ENCODE measurements around the gene NME1.
A peak's percentile ranks its signal among the peaks of the same experiment; 100 is the strongest.
"Not testable (repeated sequence)": the region's sequence is repeated elsewhere in the genome, so short reads cannot be mapped to it uniquely, and the experiment has no call there.

Gene NME1

DNA sequence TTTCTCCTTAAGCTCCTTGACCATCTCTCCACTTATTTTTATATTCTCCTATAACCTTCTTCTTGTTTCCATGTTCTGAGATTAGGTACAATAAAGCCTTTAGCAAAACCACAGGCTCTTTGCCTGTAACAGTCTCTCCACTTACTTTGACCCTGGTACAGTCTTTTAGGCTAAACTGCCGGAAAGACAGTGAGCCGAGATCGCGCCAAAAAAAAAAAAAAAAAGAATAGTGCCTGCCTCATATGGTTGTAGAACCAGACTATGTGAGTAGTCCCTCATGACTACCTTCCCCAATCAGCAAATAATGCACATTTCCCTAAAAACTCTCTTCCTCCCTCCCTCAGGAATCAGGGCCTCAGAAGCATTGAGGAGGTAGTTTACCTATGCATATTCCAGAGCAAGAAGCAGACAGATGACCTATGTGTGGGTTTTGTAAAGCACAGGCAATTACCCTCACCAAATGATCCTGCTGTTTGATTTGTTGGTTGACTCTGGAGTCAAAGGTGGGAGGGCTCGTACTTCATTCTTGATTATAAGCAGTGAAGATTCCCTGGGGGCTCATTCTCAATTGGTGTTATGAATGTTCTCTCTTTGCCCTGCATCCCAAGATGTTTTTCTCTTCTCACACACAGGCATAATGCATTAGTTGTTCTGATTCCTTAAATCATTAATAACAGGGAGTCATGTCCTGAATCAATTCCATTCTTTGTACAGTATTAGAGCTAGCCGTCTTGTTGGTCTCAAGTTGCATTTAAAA lies 8.9 kb upstream of the NME1 start:
- no peak for DNase-seq (ENCODE audit: low spot score)

DNA sequence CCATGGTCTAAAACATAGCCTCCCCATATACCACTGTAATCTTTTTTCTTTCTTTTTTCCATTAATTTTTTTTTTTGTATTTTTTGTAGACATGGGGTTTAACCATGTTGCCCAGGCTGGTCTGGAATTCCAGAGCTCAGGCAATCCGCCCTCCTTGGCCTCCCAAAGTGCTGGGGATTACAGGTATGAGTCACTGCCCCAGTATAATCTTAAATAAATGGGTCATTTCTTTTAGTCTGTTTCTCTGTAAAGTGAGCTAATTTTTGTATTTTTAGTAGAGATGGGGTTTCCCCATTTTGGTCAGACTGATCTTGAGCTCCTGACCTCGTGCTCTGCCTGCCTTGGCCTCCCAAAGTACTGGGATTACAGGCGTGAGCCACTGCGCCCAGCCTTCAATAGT lies 5.7 kb upstream of the NME1 start:
- DNase-seq (ENCODE audit: low spot score), result no peak

DNA sequence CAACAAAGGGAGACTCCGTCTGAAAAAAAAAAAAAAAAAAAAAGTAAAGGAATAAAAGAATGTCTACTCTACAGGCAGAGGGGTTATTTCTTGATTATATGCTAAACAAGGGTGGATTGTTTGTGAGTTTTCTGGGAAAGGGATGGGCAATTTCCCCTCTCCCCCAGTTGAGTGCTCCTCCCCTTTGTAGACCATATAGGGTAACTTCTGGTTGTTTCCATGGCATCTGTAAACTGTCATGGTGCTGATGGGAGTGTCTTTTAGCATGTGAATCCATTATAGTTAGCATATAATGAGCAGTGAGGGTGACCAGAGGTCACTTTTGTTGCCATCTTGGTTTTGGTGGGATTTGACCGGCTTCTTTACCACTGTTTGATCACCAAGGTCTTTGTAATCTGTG lies 4.2 kb upstream of the NME1 start:
- DNase-seq (ENCODE audit: low spot score), result no peak

DNA sequence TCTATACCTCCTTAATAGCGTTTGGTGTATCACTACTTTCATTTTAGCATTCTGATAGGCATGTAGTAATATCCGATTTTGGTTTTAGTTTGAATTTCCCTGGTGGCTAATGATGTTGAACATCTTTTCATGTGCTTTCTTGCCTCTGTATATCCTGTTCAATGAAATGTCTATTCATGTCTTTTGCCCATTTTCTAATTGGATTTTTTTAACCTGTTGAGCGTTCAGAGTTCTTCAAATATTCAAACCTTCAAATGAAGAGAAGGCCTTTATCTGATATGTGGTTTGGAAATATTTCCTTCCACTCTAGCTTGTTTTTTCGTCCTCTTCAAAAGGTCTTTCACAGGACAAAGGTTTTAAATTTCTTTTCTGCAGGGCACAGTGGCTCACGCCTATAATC lies 2.4 kb upstream of the NME1 start:
- no peak for DNase-seq (ENCODE audit: low spot score)

DNA sequence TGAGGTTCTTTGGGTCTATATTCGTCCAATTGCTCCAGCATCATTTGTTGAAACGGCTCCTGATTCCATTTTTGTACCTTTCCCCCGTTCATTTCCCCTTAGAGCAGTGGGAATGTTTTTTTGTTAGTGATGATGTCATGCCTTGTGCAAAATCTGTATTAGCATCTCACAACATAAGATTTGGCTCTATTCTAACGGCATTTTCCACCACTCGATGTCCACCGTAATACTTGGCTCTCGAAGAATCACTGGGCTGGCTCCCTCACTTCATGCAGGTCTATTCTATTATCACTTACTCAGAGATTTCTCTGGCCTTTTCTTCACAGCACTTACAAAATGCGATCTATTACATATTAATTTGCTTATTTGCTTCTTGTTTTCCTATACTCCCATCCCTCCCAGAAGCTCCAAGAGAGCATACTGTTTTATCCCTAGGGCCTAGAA lies 571 bp upstream of the NME1 start:
- peak; percentile 67 for DNase-seq (ENCODE audit: low spot score)

DNA sequence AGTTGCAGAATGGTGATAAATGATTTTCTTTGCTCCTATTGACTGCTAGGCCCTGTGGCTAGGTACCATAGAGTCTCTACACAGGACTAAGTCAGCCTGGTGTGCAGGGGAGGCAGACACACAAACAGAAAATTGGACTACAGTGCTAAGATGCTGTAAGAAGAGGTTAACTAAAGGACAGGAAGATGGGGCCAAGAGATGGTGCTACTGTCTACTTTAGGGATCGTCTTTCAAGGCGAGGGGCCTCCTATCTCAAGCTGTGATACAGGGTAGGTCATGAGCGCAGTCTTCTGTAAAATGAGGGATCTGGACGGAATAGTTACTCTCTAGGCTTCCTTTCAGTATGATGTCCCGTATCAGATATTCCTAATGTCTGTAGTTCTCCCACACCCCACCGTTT lies 817 bp downstream of the NME1 start:
- no peak for DNase-seq (ENCODE audit: low spot score)

DNA sequence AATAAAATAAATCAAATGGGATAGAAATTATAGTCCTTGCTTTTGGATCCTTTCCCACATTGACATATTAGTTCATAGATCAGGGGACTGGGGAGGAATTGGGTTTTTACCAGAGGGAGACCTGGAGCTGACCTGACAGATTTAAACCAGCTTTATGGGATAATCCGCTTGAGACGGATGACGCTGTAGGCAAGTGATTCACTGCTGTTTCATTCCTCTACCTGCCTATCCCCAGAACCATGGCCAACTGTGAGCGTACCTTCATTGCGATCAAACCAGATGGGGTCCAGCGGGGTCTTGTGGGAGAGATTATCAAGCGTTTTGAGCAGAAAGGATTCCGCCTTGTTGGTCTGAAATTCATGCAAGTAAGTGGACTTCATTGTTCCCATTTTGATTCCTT lies 2.1 kb downstream of the NME1 start:
- no peak for DNase-seq (ENCODE audit: low spot score)

DNA sequence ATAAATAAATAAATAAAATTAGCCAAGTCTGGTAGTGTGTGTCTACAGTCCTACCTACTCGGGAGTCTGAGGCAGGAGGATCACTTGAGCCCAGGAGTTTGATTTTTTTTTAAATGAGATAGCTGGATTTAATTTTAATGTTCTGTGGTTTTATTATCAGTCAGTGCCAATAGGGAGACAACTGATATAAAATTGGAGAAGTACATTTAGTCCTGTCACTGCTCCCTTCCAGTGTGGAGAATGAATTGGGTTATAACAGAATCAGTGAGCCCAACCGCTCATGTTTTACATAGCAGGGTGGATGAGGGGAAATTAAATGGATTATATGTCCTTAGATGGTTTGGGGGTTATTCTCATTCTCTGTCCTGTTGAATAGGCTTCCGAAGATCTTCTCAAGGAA lies 6.2 kb downstream of the NME1 start:
- no peak for DNase-seq (ENCODE audit: low spot score)

DNA sequence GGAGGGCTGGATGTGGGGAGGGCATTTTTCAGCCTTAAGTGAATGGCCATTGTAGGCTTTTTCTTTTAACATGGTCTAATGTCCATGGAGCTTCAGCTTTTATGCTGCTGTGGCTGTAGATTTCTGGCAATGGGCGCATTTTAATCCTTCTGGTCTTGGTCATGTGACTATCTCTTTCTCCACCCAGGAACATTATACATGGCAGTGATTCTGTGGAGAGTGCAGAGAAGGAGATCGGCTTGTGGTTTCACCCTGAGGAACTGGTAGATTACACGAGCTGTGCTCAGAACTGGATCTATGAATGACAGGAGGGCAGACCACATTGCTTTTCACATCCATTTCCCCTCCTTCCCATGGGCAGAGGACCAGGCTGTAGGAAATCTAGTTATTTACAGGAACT lies 8.2 kb downstream of the NME1 start:
- DNase-seq (ENCODE audit: low spot score), result no peak

DNA sequence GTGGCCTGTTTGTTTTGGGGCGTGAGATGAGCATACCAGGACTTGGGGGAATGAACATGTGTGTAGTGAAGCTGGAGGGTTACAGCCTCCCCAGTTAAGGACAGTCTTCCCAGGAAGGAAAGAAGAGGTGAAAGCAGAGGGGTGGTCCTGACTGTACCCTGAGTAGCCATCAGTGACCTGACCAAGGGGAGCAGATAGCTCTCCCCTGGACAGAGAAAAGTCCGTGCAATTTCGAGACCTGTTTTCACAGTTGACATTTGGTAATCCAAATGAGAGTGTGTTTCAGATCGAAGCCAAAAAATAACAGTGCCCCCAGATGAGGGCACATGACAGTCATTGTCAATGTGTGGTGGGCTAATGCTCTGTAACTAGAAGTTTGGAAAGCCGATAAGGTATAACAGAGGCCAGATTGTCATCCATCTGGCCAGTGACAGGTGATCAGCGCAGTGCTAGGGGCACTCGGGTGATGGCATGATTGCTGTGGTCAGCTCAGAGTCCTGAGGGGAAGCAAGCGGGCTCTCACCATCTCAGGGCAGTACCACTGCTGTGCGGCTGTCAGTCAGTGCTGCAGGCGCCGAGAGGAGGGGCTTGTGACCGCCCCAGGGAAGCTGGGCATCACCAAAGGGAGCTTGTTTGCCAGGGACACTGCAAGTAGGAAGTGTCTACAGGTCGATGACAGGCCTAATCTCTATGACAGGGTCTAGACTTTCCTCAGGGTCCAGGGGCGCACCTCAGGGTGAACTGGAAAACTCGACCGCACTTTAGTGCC lies 11.7 kb downstream of the NME1 start:
- no peak for DNase-seq (ENCODE audit: low spot score)

DNA sequence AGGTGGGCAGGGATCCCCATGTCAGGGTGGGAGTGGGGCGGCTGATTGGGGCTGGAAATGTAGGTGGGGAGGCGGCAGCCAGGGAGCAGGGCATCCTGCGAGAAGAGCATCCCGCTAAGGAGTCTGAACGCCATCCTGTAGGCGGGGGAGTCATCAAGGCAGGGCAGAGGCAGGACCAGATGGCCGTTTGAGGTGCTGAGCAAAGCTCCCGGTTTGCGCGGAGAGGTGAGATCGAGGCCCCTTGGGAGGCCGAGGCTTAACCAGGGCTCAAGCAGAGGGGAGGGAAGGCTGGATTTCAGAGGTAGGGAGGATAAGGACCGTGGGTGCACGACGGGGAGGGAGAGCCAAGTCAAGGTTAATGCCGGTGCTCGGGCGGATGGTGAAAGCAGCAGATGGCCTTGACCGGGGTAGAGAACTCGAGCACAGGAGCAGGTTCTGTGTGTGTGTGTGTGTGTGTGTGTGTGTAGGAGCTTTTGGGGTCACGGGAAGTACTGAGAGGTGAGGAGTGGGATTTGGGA lies 12.4 kb downstream of the NME1 start:
- no peak for DNase-seq (ENCODE audit: low spot score)

DNA sequence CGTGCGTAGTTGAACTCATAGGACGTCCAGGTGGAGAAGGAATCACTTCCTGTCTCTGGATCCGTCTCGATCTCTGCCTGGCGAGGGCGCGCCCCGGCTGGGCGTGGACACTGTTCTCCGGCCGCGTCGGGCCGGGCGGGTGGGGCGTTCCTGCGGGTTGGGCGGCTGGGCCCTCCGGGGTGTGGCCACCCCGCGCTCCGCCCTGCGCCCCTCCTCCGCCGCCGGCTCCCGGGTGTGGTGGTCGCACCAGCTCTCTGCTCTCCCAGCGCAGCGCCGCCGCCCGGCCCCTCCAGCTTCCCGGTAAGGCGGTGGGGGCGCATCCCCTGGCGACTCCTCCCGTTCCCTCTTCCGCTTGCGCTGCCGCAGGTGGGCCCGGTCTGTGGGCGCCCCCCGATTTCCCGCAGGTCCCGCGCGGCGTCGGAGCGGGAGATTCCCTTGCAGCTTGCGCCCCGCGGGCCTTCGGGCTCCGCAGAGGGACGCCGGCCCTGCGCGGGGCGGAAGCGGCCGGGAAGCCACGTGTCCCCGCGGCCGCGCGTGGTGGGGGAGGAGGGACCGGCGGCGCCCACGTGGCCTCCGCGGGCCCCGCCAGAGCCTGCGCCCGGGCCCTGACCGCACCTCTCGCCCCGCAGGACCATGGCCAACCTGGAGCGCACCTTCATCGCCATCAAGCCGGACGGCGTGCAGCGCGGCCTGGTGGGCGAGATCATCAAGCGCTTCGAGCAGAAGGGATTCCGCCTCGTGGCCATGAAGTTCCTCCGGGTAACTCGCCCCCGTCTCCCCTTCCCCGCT lies 13.0 kb downstream of the NME1 start, which contains the start of gene NME2:
NME2 (plus strand) TSS at position 214 of the 789 bp plus-strand sequence; CDS start at position 634, 420 bp downstream.
- peak; percentile 93 for DNase-seq (ENCODE audit: low spot score)

DNA sequence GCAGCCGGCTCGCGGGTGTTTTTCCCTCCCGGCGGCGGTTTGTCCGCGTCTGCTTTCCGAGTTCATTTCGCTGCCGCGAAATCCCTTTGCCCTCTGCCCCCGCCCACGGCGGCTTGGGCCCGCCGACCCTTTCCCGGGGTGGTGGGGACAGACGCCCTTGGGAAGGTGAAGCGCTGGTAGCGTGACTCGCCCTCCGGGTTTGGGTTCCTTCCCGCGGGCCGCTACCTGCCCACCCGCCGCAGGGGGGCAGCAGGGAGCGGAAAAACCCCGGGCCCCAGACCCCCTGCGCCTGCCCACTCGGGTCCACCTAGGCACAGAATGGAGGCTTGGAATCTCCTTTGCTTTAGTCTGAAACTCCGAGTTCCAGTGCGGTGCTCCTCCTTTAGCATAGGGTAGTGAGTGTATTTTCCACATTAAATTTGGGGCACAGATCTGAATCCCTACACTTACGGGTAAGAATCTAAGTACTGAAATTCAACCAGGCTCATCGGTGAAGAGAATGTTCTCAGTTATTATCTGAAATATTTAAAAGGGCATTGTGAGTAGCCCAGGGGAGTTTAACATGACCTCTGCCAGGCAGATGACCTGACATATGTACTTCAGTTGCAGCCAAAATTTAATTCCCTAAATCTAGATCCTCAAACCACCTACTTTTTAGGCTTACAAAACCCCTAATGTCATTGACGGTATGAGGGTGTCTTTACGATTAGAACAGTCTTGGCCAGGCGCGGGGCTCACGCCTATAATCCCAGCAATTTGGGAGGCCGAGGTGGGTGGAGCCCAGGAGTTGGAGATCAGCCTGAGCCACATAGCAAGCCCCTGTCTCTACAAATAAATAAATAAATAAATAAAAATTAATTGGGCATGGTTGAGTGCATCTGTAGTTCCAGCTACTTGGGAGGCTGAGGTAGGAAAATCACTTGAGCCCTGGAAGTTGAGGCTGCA lies 13.9 kb downstream of the NME1 start:
- DNase-seq (ENCODE audit: low spot score), result peak; percentile 76

DNA sequence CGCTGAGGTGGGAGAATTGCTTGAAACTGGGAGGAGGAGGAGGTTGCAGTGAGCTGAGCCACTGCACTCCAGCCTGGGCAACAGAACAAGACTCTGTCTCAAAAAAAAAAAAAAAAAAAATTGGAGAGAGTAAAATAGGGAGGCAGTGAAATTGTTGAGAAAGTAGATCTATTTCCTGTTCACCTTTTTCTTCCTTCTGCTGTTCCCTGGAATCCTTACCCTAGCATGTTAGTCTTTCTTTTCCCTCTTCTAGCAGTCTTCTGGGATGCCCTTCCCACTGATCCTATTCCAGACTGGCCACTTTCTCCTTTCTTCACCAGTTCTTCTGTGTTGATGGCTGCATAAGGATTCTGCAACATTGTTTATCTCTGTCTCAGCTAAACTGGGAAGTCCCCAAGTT lies 16.0 kb downstream of the NME1 start:
- no peak for DNase-seq (ENCODE audit: low spot score)

DNA sequence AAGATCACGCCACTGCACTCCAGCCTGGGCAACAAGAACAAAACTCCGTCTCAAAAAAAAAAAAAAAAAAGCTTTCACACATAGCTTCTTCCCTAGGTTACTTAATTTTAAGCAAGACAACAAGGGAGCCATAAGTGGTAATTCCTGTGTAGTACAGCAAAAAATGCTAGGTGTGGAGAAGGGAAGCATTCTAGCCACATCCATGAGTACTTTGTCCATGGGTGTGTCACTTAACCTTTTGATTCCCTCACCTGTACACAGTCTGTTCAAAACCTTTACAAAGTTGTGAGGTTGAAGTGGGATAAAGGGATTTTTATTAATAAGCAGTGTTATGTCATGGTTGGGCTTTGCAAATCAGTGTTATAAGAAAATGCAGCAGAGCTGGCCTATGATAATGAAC lies 17.4 kb downstream of the NME1 start:
- no peak for DNase-seq (ENCODE audit: low spot score)

DNA sequence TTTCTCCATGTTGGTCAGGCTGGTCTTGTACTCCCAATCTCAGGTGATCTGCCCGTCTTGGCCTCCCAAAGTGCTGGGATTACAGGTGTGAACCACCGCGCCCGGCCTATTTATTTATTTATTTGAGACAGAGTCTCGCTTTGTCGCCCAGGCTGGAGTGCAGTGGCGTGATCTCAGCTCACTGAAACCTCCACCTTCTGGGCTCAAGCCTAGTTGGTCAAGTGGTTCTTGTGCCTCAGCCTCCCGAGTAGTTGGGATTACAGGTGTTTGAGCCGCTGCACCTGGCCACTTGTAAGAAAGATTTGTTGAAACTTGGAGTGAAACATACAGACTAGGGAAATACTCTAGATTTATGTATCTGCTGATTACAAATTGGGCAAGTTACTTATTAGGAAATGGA lies 18.7 kb downstream of the NME1 start:
- not testable (repeated sequence) for DNase-seq (ENCODE audit: low spot score)

DNA sequence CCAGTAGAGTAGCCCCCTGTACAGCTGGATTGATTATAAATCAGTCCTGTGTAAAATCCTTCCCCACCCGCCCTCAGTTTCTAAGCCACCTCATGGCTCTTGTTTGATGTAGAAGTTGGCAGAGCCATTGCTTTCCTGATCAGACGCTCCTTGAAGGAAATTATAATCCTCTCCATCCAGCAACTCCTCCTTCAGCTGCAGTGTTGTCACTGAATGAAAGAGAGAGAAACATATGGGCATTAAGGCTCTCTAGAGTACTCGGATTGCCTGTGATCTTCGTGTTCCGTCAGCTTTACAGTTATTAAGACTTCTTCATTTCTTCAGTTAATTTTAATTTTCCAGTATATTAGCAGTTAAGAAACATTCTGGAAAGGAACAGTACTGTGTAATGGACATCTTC lies 27.1 kb downstream of the NME1 start:
- no peak for DNase-seq (ENCODE audit: low spot score)

DNA sequence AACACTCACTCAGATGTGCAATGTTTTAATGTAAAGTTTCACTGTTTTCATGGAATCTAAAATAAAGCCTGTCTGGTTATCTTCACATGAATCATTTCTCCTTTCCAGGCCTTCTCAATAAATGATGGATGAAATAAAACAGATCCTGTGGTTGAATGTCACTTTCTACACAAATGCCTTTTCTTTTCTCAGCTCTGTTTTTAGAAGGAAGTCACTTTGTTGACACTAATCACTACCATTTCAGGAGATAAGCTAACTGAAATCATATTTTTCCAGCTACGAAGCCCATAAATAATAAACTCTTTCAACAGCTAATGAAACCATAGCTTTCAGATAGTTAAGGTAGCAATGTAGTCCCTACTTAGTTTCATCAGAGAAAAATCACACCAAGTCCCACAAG lies 30.8 kb downstream of the NME1 start:
- no peak for DNase-seq (ENCODE audit: low spot score)

DNA sequence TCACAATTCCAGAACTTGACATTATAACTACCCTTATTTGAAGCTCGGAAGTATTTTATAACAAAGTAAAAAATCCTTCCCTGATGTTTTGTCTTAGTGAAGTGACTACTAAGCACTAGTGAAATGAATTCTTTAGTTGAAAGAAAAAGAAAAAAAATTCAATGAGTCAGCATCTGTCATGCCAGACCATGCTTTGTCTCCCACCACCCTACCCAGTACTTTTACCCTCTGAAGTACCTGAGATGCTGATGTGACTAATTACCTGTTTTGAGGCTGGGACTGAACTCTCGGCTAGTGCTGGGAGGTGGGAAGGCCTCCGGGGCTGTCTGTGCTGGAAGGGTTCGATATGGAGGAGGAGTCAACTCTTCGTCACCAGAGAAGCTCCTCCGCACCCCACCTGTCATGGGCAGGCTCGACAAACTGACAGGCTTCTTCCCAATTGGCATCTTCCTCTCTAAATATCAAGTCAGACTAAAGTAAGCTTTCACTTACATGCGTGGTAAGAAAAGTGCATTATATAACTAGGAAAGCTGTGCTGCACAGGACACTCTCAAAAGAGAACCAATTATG lies 32.5 kb downstream of the NME1 start:
- no peak for DNase-seq (ENCODE audit: low spot score)

DNA sequence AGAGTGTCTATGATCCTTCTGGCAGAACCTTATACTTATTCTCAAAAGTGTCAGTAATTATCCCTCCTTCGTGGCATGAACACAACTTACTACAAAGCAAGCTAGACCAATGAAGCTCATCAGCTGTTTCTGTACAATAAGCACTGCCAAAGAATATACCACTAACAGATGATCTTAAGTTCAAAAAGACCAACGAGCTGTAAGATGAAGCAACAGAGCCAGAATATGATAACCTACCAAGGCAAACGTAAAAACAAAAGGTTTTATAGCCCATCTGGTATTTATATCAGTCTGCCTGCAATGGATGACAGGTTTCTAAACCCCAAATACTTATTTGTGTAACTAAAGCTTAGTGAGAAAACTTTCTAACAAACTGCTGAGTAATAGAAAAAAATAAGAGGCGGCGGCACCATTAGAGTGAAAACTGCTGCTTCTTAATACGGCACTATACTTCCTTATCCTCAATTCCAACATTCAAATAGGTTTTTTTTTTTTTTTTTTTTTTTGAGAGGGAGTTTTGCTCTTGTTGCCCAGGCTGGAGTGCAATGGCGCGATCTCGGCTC lies 35.0 kb downstream of the NME1 start:
- no peak for DNase-seq (ENCODE audit: low spot score)

DNA sequence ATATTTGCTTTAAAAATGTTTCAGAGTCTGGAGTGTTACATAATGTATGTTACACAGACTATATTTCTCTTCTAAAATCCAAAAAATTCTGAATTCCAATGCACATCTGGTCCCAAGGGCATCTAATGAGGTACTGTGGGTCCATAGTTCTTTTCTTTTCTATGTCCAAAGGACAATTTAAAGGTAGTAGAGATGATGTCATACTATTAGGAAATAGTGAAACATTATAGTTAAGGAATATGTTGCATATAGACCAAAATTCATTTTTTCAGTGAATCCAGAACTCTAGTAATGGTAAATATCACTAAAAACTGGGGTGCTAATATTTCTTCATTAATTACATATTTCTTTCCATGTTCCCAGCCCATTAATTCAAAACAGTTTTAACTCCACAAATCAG lies 35.8 kb downstream of the NME1 start:
- no peak for DNase-seq (ENCODE audit: low spot score)
